ENCODE measurements around the gene CARF.
"Not testable (repeated sequence)": the region's sequence is repeated elsewhere in the genome, so short reads cannot be mapped to it uniquely, and the experiment has no call there.

The CARF gene

GRCh38 chr2:202934456-202934855, 22.4 kb downstream of the CARF start:
- no peak for DNase-seq (ENCODE audit: extremely low read depth in 1 of 2, low read depth in 1 of 2)

- no peak for DNase-seq (ENCODE audit: extremely low read depth in 1 of 2, low read depth in 1 of 2)
Measured at GRCh38 chr2:202938960-202939359, 26.9 kb downstream of the CARF start.

GRCh38 chr2:202941771-202942170, 29.7 kb downstream of the CARF start:
- DNase-seq (ENCODE audit: extremely low read depth in 1 of 2, low read depth in 1 of 2) = no peak

GRCh38 chr2:202944408-202944807, 32.3 kb downstream of the CARF start:
- no peak for DNase-seq (ENCODE audit: extremely low read depth in 1 of 2, low read depth in 1 of 2)

- DNase-seq (ENCODE audit: extremely low read depth in 1 of 2, low read depth in 1 of 2) = no peak
Measured at GRCh38 chr2:202944816-202945215, 32.7 kb downstream of the CARF start.

- DNase-seq (ENCODE audit: extremely low read depth in 1 of 2, low read depth in 1 of 2) = no peak
Measured at GRCh38 chr2:202945497-202945896, 33.4 kb downstream of the CARF start.

- not testable (repeated sequence) for DNase-seq (ENCODE audit: extremely low read depth in 1 of 2, low read depth in 1 of 2)
Measured at GRCh38 chr2:202949333-202949732, 37.3 kb downstream of the CARF start.

GRCh38 chr2:202950592-202950991, 38.5 kb downstream of the CARF start:
- DNase-seq (ENCODE audit: extremely low read depth in 1 of 2, low read depth in 1 of 2) = no peak

- no peak for DNase-seq (ENCODE audit: extremely low read depth in 1 of 2, low read depth in 1 of 2)
Measured at GRCh38 chr2:202960524-202960923, 48.4 kb downstream of the CARF start.

- no peak for DNase-seq (ENCODE audit: extremely low read depth in 1 of 2, low read depth in 1 of 2)
Measured at GRCh38 chr2:202963712-202964111, 51.6 kb downstream of the CARF start.

- DNase-seq (ENCODE audit: extremely low read depth in 1 of 2, low read depth in 1 of 2) = no peak
Measured at GRCh38 chr2:202965810-202966460, 53.9 kb downstream of the CARF start.

GRCh38 chr2:202969404-202969803, 57.3 kb downstream of the CARF start:
- DNase-seq (ENCODE audit: extremely low read depth in 1 of 2, low read depth in 1 of 2) = not testable (repeated sequence)

GRCh38 chr2:202976809-202977208, 64.7 kb downstream of the CARF start:
- DNase-seq (ENCODE audit: extremely low read depth in 1 of 2, low read depth in 1 of 2) = no peak

- DNase-seq (ENCODE audit: extremely low read depth in 1 of 2, low read depth in 1 of 2) = no peak
Measured at GRCh38 chr2:202982779-202983491, 70.9 kb downstream of the CARF start.

- DNase-seq (ENCODE audit: extremely low read depth in 1 of 2, low read depth in 1 of 2) = no peak
Measured at GRCh38 chr2:202989749-202990148, 77.7 kb downstream of the CARF start.

GRCh38 chr2:202990501-202990900, 78.4 kb downstream of the CARF start:
- DNase-seq (ENCODE audit: extremely low read depth in 1 of 2, low read depth in 1 of 2) = no peak

- DNase-seq (ENCODE audit: extremely low read depth in 1 of 2, low read depth in 1 of 2) = not testable (repeated sequence)
Measured at GRCh38 chr2:202997113-202997512, 85.0 kb downstream of the CARF start.

- no peak for DNase-seq (ENCODE audit: extremely low read depth in 1 of 2, low read depth in 1 of 2)
Measured at GRCh38 chr2:203002054-203002821, 90.2 kb downstream of the CARF start.

GRCh38 chr2:203003716-203004115, 91.6 kb downstream of the CARF start:
- no peak for DNase-seq (ENCODE audit: extremely low read depth in 1 of 2, low read depth in 1 of 2)

- peak; percentile 94 to 95 for DNase-seq (ENCODE audit: extremely low read depth in 1 of 2, low read depth in 1 of 2)
Measured at GRCh38 chr2:203014456-203015199, 102.6 kb downstream of the CARF start, which contains the start of gene NBEAL1. Gene NBEAL1, plus strand, starts transcription at chr2:203014875. Its CDS starts 1,510 bp downstream, at chr2:203016385.

- DNase-seq (ENCODE audit: extremely low read depth in 1 of 2, low read depth in 1 of 2) = no peak
Measured at GRCh38 chr2:203016716-203017115, 104.6 kb downstream of the CARF start.

All from activated CD8-positive, alpha-beta memory T cell treated with anti-CD3 and anti-CD28 coated beads for 1 hour (primary cell).